ENCODE data around the gene KRT7.

The KRT7 gene

GRCh38 chr12:52221912-52222457 lies 11.1 kb upstream of the KRT7 start:
- H3K4me3 ChIP-seq (ENCODE audit: low read depth, low read length): no peak overlapping the region
- TF ChIP-seq CTCF (IDR thresholded peaks at IDR 0.05; ENCODE audit: low read depth, low read length): peak; percentile 44

- H3K4me3 ChIP-seq (ENCODE audit: low read depth, low read length): no peak overlapping the region
These were observed 10.4 kb upstream of the KRT7 start for GRCh38 chr12:52222692-52223091.

GRCh38 chr12:52223406-52224039 lies 9.5 kb upstream of the KRT7 start:
- no peak overlapping the region for H3K4me3 ChIP-seq (ENCODE audit: low read depth, low read length)
- no peak for TF ChIP-seq CTCF (IDR thresholded peaks at IDR 0.05; ENCODE audit: low read depth, low read length)

More at GRCh38 chr12:52222692-52223091, 10.4 kb upstream of the KRT7 start:
- TF ChIP-seq CTCF (IDR thresholded peaks at IDR 0.05; ENCODE audit: low read depth, low read length): no peak

- H3K4me3 ChIP-seq (ENCODE audit: low read depth, low read length): no peak overlapping the region
- no peak for TF ChIP-seq CTCF (IDR thresholded peaks at IDR 0.05; ENCODE audit: low read depth, low read length)
These were observed 8.9 kb upstream of the KRT7 start for GRCh38 chr12:52224151-52224550.

DNA sequence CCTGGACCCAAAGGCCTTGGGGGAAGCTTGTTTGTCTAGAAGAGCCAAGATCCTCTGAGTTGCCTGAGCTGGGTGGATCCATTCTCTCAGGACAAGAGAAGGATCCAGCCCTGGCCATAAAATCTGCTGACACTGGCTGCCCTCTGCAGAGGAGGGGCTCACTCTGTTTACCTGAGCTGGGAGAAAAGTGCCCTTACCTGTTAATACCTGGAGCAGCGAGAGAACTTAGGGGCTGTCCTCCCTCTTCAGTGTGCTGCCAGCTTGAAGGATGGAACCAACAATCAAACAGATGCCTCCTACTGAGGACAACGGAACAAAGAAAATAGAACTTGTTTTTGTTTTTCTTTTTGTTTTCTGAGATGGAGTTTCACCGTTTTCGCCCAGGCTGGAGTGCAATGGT lies 7.3 kb upstream of the KRT7 start:
- TF ChIP-seq CTCF (IDR thresholded peaks at IDR 0.05; ENCODE audit: low read depth, low read length): no peak
- no peak overlapping the region for H3K4me3 ChIP-seq (ENCODE audit: low read depth, low read length)

- TF ChIP-seq CTCF (IDR thresholded peaks at IDR 0.05; ENCODE audit: low read depth, low read length): no peak
- no peak overlapping the region for H3K4me3 ChIP-seq (ENCODE audit: low read depth, low read length)
These were observed 6.6 kb upstream of the KRT7 start for GRCh38 chr12:52226446-52226845.

DNA sequence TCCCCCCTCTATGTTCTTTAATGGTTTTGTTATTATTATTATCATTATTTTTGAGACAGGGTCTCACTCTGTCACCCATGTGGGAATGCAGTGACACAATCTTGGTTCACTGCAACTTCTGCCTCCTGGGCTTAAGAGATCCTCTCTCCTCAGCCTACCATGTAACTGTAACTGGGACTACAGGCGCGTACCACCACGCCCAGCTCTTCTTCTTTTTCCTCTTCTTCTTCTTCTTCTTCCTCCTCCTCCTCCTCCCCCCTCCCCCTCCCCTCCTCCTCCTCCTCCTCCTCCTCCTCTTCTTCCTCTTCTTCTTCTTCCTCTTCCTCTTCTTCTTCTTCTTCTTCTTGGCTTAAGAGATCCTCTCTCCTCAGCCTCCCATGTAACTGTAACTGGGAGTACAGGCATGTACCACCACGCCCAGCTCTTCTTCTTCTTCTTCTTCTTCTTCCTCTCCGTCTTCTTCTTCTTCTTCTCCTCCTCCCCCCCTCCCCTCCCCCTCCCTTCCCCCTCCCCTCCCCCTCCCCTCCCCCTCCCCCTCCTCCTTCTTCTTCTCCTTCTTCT lies 5.4 kb upstream of the KRT7 start:
- no peak for TF ChIP-seq CTCF (IDR thresholded peaks at IDR 0.05; ENCODE audit: low read depth, low read length)
- H3K4me3 ChIP-seq (ENCODE audit: low read depth, low read length): no peak overlapping the region
